ENCODE data around the gene KLF1.
"Not testable (repeated sequence)": the region's sequence is repeated elsewhere in the genome, so short reads cannot be mapped to it uniquely, and the experiment has no call there.

Gene KLF1

GRCh38 chr19:12866416-12867119 lies 20.4 kb downstream of the KLF1 start:
- no peak for DNase-seq

GRCh38 chr19:12865746-12866415 lies 21.1 kb downstream of the KLF1 start:
- DNase-seq: no peak

- DNase-seq: no peak
Measured at GRCh38 chr19:12864721-12865715, 22.0 kb downstream of the KLF1 start.

- no peak for DNase-seq
Measured at GRCh38 chr19:12864143-12864542, 22.9 kb downstream of the KLF1 start.

- no peak for DNase-seq
Measured at GRCh38 chr19:12859546-12859945, 27.5 kb downstream of the KLF1 start.

- no peak for DNase-seq
Measured at GRCh38 chr19:12858041-12858928, 28.7 kb downstream of the KLF1 start.

- no peak for DNase-seq
Measured at GRCh38 chr19:12856653-12857052, 30.3 kb downstream of the KLF1 start.

- DNase-seq: peak; percentile 97
Measured at GRCh38 chr19:12847159-12848139, 39.6 kb downstream of the KLF1 start.

- DNase-seq: not testable (repeated sequence)
Measured at GRCh38 chr19:12846613-12847012, 40.4 kb downstream of the KLF1 start.

GRCh38 chr19:12843999-12844732 lies 42.8 kb downstream of the KLF1 start:
- no peak for DNase-seq

- DNase-seq: no peak
Measured at GRCh38 chr19:12843328-12843727, 43.7 kb downstream of the KLF1 start.

GRCh38 chr19:12842511-12842910 lies 44.5 kb downstream of the KLF1 start:
- DNase-seq: no peak

- DNase-seq: no peak
Measured at GRCh38 chr19:12841094-12841493, 45.9 kb downstream of the KLF1 start.

- peak; percentile 61 for DNase-seq
Measured at GRCh38 chr19:12840091-12841079, 46.6 kb downstream of the KLF1 start.

GRCh38 chr19:12838886-12839756 lies 47.9 kb downstream of the KLF1 start:
- DNase-seq: no peak

GRCh38 chr19:12838182-12838885 lies 48.7 kb downstream of the KLF1 start, which contains the start of gene MAST1:
Gene MAST1, plus strand, starts transcription at chr19:12838515. Its CDS starts 58 bp downstream, at chr19:12838573.
- DNase-seq: peak; percentile 59

GRCh38 chr19:12837225-12837624 lies 49.8 kb downstream of the KLF1 start:
- DNase-seq: no peak
